Measurements from ENCODE around the gene TRPM8. TPM values are rescaled to one million over a fixed set of nuclear protein-coding genes. Genes with fewer than 3 reads are reported as not detected.

Gene TRPM8
- total and polyA plus RNA-seq, 2 of the 8 experiments (the other 6 are each of a cell fraction or from before 2014, with no cell fraction given): 0.18 to 0.54 TPM

- Histone ChIP-seq H3K9ac (replicated peaks in 1 of 4; ENCODE audit: extremely low read depth in 1 of 4, low read depth in 3 of 4, low read length in 3 of 4) (no peak overlapping the region), H4K8ac (ENCODE audit: extremely low read depth, insufficient read depth, low read length) (no peak overlapping the region), H3K4ac (replicated peaks; ENCODE audit: insufficient read length, low read depth, low read length) (no peak overlapping the region), H2AFZ (ENCODE audit: low read length) (no peak overlapping the region), H4K20me1 (replicated peaks in 1 of 2; ENCODE audit: control insufficient read depth in 1 of 2, insufficient read depth in 2 of 2, low read length in 2 of 2) (no peaks in the 10 kb centered on the region), H3K79me2 (ENCODE audit: control insufficient read depth in 1 of 2, insufficient read depth in 2 of 2, low read length in 2 of 2) (no peaks in the 10 kb centered on the region), H2BK5ac (ENCODE audit: low read depth, low read length) (no peak overlapping the region), H3K4me1 (replicated peaks in 1 of 4; ENCODE audit: control insufficient read depth in 3 of 4, insufficient read depth in 4 of 4, low read length in 3 of 4) (no peaks in the 10 kb centered on the region; a peak in 1 of 7 replicates), H3K27ac (ENCODE audit: low read depth, low read length) (no peak overlapping the region), H2BK15ac (ENCODE audit: low read length) (no peak overlapping the region), H3K4me3 (ENCODE audit: extremely low read depth in 1 of 4, insufficient read depth in 2 of 4, low read depth in 3 of 4, low read length in 4 of 4) (no peak overlapping the region), H2BK20ac (ENCODE audit: low read length) (no peak overlapping the region), H3K23ac (ENCODE audit: insufficient read length) (no peak overlapping the region), H3K14ac (ENCODE audit: insufficient read length) (no peak overlapping the region), H3K18ac (ENCODE audit: extremely low read depth, low read length) (no peak overlapping the region; the same call in 1 of the 2 replicates), H2AK5ac (ENCODE audit: low read depth, low read length) (no peak overlapping the region), H2BK12ac (ENCODE audit: low read depth, low read length) (peak overlapping the region; percentile 27; the same call in 1 of the 2 replicates), H3K36me3 (ENCODE audit: control insufficient read depth in 2 of 4, insufficient read depth in 4 of 4, low read length in 3 of 4) (no peaks in the 10 kb centered on the region), H2BK120ac (replicated peaks; ENCODE audit: low read depth, low read length) (no peak overlapping the region), H3K27me3 (replicated peaks in 1 of 4; ENCODE audit: control insufficient read depth in 3 of 4, extremely low read depth in 1 of 4, insufficient read depth in 3 of 4, low read length in 3 of 4) (no peaks in the 10 kb centered on the region; a peak in 1 of 7 replicates), H4K5ac (ENCODE audit: insufficient read length, low read depth, low read length) (no peak overlapping the region), H3K56ac (replicated peaks; ENCODE audit: insufficient read length, low read depth, low read length) (no peak overlapping the region), H3K79me1 (ENCODE audit: low read depth, low read length) (no peaks in the 10 kb centered on the region), H3K23me2 (ENCODE audit: low read depth, low read length) (no peaks in the 10 kb centered on the region), H4K91ac (replicated peaks; ENCODE audit: insufficient read length, low read length) (no peak overlapping the region), H3K9me3 (ENCODE audit: insufficient read depth in 2 of 2, low read depth in 1 of 2, low read length in 1 of 2) (no peaks in the 10 kb centered on the region; a peak in 2 of 4 replicates), H3K4me2 (ENCODE audit: insufficient read depth in 1 of 2, low read depth in 2 of 2, low read length in 2 of 2) (no peak overlapping the region)
- POLR2A ChIA-PET (ENCODE audit: partially characterized antibody): no interaction called here
- TF ChIP-seq KDM5A (IDR thresholded peaks at IDR 0.05; ENCODE audit: low read length): no peak
- no peak for TF ChIP-seq MAFK (IDR thresholded peaks at IDR 0.05; ENCODE audit: low read depth, low read length)
- TF ChIP-seq GABPA (IDR thresholded peaks at IDR 0.05; ENCODE audit: borderline replicate concordance, insufficient read depth, low read length): no peak
- no peak for TF ChIP-seq TCF12 (IDR thresholded peaks at IDR 0.05; ENCODE audit: low read depth, low read length)
- TF ChIP-seq RAD21 (IDR thresholded peaks at IDR 0.05 in 1 of 2, conservative IDR thresholded peaks at IDR 0.05 in 1 of 2; ENCODE audit: low read depth in 2 of 2, low read length in 2 of 2): no peak
- no peak for TF ChIP-seq CEBPB (IDR thresholded peaks at IDR 0.05; ENCODE audit: low read depth, low read length)
- TF ChIP-seq SP1 (IDR thresholded peaks at IDR 0.05; ENCODE audit: low read depth, low read length): no peak
- TF ChIP-seq TBP (IDR thresholded peaks at IDR 0.05; ENCODE audit: low read depth, low read length): no peak
- no peak for TF ChIP-seq SAP30 (IDR thresholded peaks at IDR 0.05; ENCODE audit: insufficient read depth, insufficient replicate concordance, low read length)
- no peak for TF ChIP-seq SP4 (IDR thresholded peaks at IDR 0.05; ENCODE audit: low read length)
- CTCF ChIA-PET (ENCODE audit: partially characterized antibody): interaction anchor here (1.0 kb wide), 1 partner anchor 12 kb away, joined by 4 read pairs; no protein-coding TSS in a partner anchor
- DNase-seq (ENCODE audit: low read depth in 1 of 2, low spot score in 2 of 2): no peak
- no peak for FAIRE-seq
- WGBS, 2 experiments (ENCODE audit: extremely low coverage in 1 of 2, insufficient coverage in 1 of 2, insufficient read length in 1 of 2, insufficient replicate concordance in 2 of 2, low coverage in 1 of 2, low lambda C conversion rate in 2 of 2, missing lambda C conversion rate in 1 of 2): 84% methylated on average over 4 of the region's 4 CpGs; no CpG with 5 or more reads in 1 of the 2 experiments
These were observed 51.4 kb downstream of the TRPM8 start for GRCh38 chr2:233968556-233968955.
